A549 (cell line): ENCODE data around the gene DISC1. TPM values are rescaled to one million over a fixed set of nuclear protein-coding genes. Genes with fewer than 3 reads are reported as not detected.

ENCODE experiments used
- ATAC-seq, 2 experiments: fragments of 200-7000 bp in 1 of 2; fragments of >200 bp in 1 of 2; cut with Nextera tagmentation in 1 of 2; cut with Tn5 transposase in 1 of 2; 3 replicates each; pipeline versions ENCODE4 v1.8.0 to v1.9.1; 2018 to 2020; ENCODE audit warnings: mild to moderate bottlenecking in 1 of 2, moderate library complexity in 1 of 2
- CTCF ChIA-PET: fragments of 300-600 bp; sonication (Branson Sonifier 250); formaldehyde crosslinking; extraction: SDS; loops from one replicate; lab custom pipeline; 2021; ENCODE audit warnings: antibody characterized with exemption, inconsistent platforms; lab: Yijun Ruan, JAX
- POLR2A ChIA-PET: fragments of 350-600 bp; formaldehyde crosslinking; extraction: SDS; loops from one replicate; lab custom pipeline; 2021; ENCODE audit warnings: antibody characterized with exemption, inconsistent platforms; lab: Yijun Ruan, JAX
- DNase-seq, 2 experiments: peaks; one replicate each; pipeline versions ENCODE4 v3.0.0 to v3.0.0-alpha.2; 2011 to 2016; ENCODE audit warnings: low read depth in 1 of 2, low spot score in 1 of 2
- FAIRE-seq: peaks from 2 replicates; lab custom pipeline; 2011; peaks lifted over from hg19 to GRCh38; lab: Jason Lieb, UNC
- H3K27ac ChIP-seq, 2 experiments: fragments of >200 bp; sonication (Bioruptor Twin); formaldehyde crosslinking; 3 replicates each; pipeline ENCODE4 v1.5.1; 2016 to 2017
- H3K4me1 ChIP-seq: fragments of >200 bp; sonication (Bioruptor Twin); formaldehyde crosslinking; 3 replicates; pipeline ENCODE4 v1.6.1; 2016
- H3K4me2 ChIP-seq: fragments of >200 bp; sonication (Bioruptor Twin); formaldehyde crosslinking; 3 replicates; pipeline ENCODE4 v1.6.1; 2016
- H3K4me3 ChIP-seq: fragments of >200 bp; sonication (Bioruptor Twin); formaldehyde crosslinking; 3 replicates; pipeline ENCODE4 v1.5.1; 2016
- H3K9me3 ChIP-seq: fragments of >200 bp; sonication (Bioruptor Twin); formaldehyde crosslinking; 3 replicates; pipeline ENCODE4 v1.6.1; 2016
- CBX8 ChIP-seq: fragments of 200-600 bp; sonication (generic); IDR thresholded peaks from 2 replicates; pipeline ENCODE4 v1.6.1; 2016
- CEBPB ChIP-seq, 2 experiments: fragments of >200 bp in 1 of 2; sonication (Bioruptor Twin) in 1 of 2; formaldehyde crosslinking in 1 of 2; IDR thresholded peaks; 2 replicates each; pipeline ENCODE4 v1.6.1; 2012 to 2016
- CTCF ChIP-seq: fragments of >200 bp; sonication (Bioruptor Twin); formaldehyde crosslinking; IDR thresholded peaks from 3 replicates; pipeline ENCODE4 v1.5.1; 2016
- EHF ChIP-seq: fragments of 250-450 bp; sonication (Bioruptor Pico); IDR thresholded peaks from 2 replicates; pipeline ENCODE4 v1.5.0; 2020; ENCODE audit warnings: mild to moderate bottlenecking
- EHMT2 ChIP-seq: fragments of 200-600 bp; sonication (generic); IDR thresholded peaks from 2 replicates; pipeline ENCODE4 v1.6.1; 2016; ENCODE audit warnings: antibody characterized with exemption, low read depth, mild to moderate bottlenecking, moderate library complexity
- EP300 ChIP-seq, 2 experiments: fragments of >200 bp; sonication (Bioruptor Twin); formaldehyde crosslinking; IDR thresholded peaks; 2 replicates in 1 of 2; 3 replicates in 1 of 2; pipeline ENCODE4 v1.6.1; 2016 to 2017
- FOSB ChIP-seq: fragments of 250-450 bp; sonication (Bioruptor Pico); IDR thresholded peaks from 2 replicates; pipeline ENCODE4 v1.5.0; 2020; ENCODE audit warnings: mild to moderate bottlenecking, moderate library complexity
- GATA3 ChIP-seq: IDR thresholded peaks from 2 replicates; pipeline ENCODE4 v1.6.1; 2012; ENCODE audit warnings: borderline replicate concordance
- HDAC2 ChIP-seq: fragments of 200-600 bp; sonication (generic); IDR thresholded peaks from 2 replicates; pipeline ENCODE4 v1.6.1; 2016
- HMGXB4 ChIP-seq: fragments of 250-450 bp; sonication (Bioruptor Pico); IDR thresholded peaks from 2 replicates; pipeline ENCODE4 v1.5.0; 2021; ENCODE audit warnings: mild to moderate bottlenecking, moderate library complexity, borderline replicate concordance
- HOXB13 ChIP-seq: fragments of 250-450 bp; sonication (Bioruptor Pico); IDR thresholded peaks from 2 replicates; pipeline ENCODE4 v1.5.0; 2020; ENCODE audit warnings: low read depth, mild to moderate bottlenecking, moderate library complexity
- HOXB5 ChIP-seq: fragments of 250-450 bp; sonication (Bioruptor Pico); IDR thresholded peaks from 2 replicates; pipeline ENCODE4 v1.5.0; 2020; ENCODE audit warnings: mild to moderate bottlenecking, moderate library complexity
- KDM5A ChIP-seq: fragments of 200-600 bp; sonication (generic); IDR thresholded peaks from 2 replicates; pipeline ENCODE4 v1.6.1; 2016; ENCODE audit warnings: antibody characterized with exemption, mild to moderate bottlenecking
- MAZ ChIP-seq: fragments of 150-350 bp; IDR thresholded peaks from 2 replicates; pipeline ENCODE4 v1.6.1; 2014; ENCODE audit warnings: antibody characterized with exemption, low read depth, low read length, borderline replicate concordance
- MYC ChIP-seq: IDR thresholded peaks from 2 replicates; pipeline ENCODE4 v1.6.1; 2012; ENCODE audit warnings: mild to moderate bottlenecking, inconsistent platforms, low read length, improper control_type of control experiment, borderline replicate concordance
- PBX3 ChIP-seq: IDR thresholded peaks from 2 replicates; pipeline ENCODE4 v1.6.1; 2012
- POLR2AphosphoS2 ChIP-seq: conservative IDR thresholded peaks from 2 replicates; pipeline ENCODE4 v1.6.1; 2012; ENCODE audit warnings: low read length, improper control_type of control experiment, inconsistent platforms
- RCOR1 ChIP-seq: fragments of 150-350 bp; IDR thresholded peaks from 2 replicates; pipeline ENCODE4 v1.6.1; 2014; ENCODE audit warnings: antibody characterized with exemption, low read length, low read depth
- REST ChIP-seq: fragments of 200-600 bp; sonication (generic); IDR thresholded peaks from 2 replicates; pipeline ENCODE4 v1.6.1; 2016; ENCODE audit warnings: antibody characterized with exemption, mild to moderate bottlenecking, moderate library complexity
- RFX5 ChIP-seq: fragments of 450-650 bp; IDR thresholded peaks from 2 replicates; pipeline ENCODE4 v1.7.1; 2014; ENCODE audit warnings: antibody characterized with exemption, mild to moderate bottlenecking, moderate library complexity
- RNF2 ChIP-seq: fragments of 200-600 bp; sonication (generic); IDR thresholded peaks from 2 replicates; pipeline ENCODE4 v1.6.1; 2016; ENCODE audit warnings: low read depth, mild to moderate bottlenecking, antibody characterized with exemption, moderate library complexity, borderline replicate concordance
- TFCP2L1 ChIP-seq: fragments of 250-450 bp; sonication (Bioruptor Pico); IDR thresholded peaks from 2 replicates; pipeline ENCODE4 v1.5.0; 2021; ENCODE audit warnings: mild to moderate bottlenecking
- ZC3H11A ChIP-seq: fragments of 450-650 bp; IDR thresholded peaks from 2 replicates; pipeline ENCODE4 v1.6.1; 2014; ENCODE audit warnings: antibody characterized with exemption, mild to moderate bottlenecking
- WGBS: methylation state at CpG from one replicate; pipeline ENCODE4 v1.1.6; 2017; ENCODE audit errors: missing lambda C conversion rate; 5-methylcytosine and 5-hydroxymethylcytosine counted together
- polyA plus RNA-seq, 4 experiments: library from polyadenylated mRNA; depleted of rRNA in 3 of 4; stranded (reverse); fragments of >200 nt; fragmentation: RNase III in 1 of 4; extraction: RNeasy Plus Mini Kit Qiagen cat#74134 plus additional on column Dnase treatment in 1 of 4; gene quantifications; 2 replicates in 3 of 4; 3 replicates in 1 of 4; pipeline ENCODE4 v1.2.3, GENCODE V29; 2011 to 2017

The DISC1 gene
- polyA plus RNA-seq, 2 of the 4 experiments (the other 2 are of a cell fraction), result 0.39 to 0.74 TPM

DNA sequence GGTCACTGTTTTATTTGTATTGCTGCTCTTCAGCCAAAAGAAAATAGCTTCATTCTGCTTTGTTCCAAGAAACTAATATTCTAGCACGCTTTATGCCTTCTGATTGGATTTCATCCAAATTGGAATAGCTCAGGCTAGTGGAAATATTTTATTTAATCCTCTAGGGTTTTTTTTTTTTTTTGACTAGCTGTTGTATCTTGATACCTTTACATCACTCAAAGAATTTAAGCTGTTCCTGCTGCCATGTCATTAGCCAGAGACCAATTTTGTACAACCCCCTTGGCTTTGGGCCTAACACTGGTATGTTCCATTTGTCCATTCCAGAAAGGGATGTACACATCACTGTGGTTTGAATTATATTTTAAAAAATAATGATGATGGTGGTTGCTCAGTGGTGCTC, 103.0 kb downstream of the DISC1 start:
- CTCF ChIA-PET, result interaction anchor here (0.9 kb wide), 2 partner anchors 9 to 22 kb away, joined by 3 read pairs; no protein-coding TSS in a partner anchor
- TF ChIP-seq CEBPB (IDR thresholded peaks at IDR 0.05) (no peak), HMGXB4 (no peak), PBX3 (no peak), KDM5A (no peak), GATA3 (no peak), MYC (no peak), ZC3H11A (no peak), EP300 (IDR thresholded peaks at IDR 0.05) (no peak), MAZ (no peak), TFCP2L1 (CRISPR knock-in tag) (no peak), POLR2AphosphoS2 (no peak), RFX5 (no peak), HOXB13 (CRISPR knock-in tag) (no peak)
- TF ChIP-seq, all 56 proteins: peak for 0
- Histone ChIP-seq H3K27ac (no peak overlapping the region), H3K4me3 (no peak overlapping the region), H3K4me2 (no peak overlapping the region), H3K9me3 (no peaks in the 10 kb centered on the region), H3K4me1 (no peaks in the 10 kb centered on the region)
- no peak for ATAC-seq
- WGBS, result 23% methylated on average over 1 of the region's 1 CpG
- FAIRE-seq, result no peak
- POLR2A ChIA-PET, result no interaction called here
- DNase-seq, result no peak

- ATAC-seq (no peak), FAIRE-seq (no peak), DNase-seq (no peak)
- Histone ChIP-seq H3K4me1 (no peaks in the 10 kb centered on the region), H3K4me3 (no peak overlapping the region), H3K27ac (no peak overlapping the region), H3K4me2 (no peak overlapping the region), H3K9me3 (no peaks in the 10 kb centered on the region)
- CTCF ChIA-PET, result interaction anchor here (1.3 kb wide), 2 partner anchors 26 to 929 kb away, joined by 3 to 4 read pairs; no protein-coding TSS in a partner anchor
- POLR2A ChIA-PET, result no interaction called here
- TF ChIP-seq HDAC2 (no peak), CTCF (no peak), KDM5A (no peak), CBX8 (no peak)
Observed at GRCh38 chr1:231731268-231731667, 104.7 kb downstream of the DISC1 start.

DNA sequence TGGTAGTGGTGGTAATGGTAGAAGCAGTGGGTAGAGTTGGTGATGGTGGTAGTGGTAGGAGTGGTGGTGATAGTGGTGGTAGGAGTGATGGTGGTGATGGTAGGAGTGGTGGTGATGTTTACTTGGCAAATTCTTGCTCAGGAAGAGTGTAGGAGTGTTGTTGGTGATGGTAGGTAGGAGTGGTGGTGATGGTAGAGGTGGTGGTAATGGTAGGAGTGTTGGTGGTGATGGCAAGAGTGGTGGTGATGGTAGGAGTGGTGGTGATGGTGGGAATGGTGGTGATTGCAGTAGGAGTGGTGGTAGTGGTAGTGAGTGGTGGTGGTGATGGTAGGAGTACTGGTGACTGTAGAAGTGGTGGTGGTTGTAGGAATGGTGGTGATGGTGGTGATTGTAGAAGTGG, 106.5 kb downstream of the DISC1 start:
- no peak for FAIRE-seq
- Histone ChIP-seq H3K27ac (no peak overlapping the region), H3K4me2 (no peak overlapping the region), H3K4me3 (no peak overlapping the region), H3K4me1 (no peaks in the 10 kb centered on the region), H3K9me3 (no peaks in the 10 kb centered on the region)
- ChIA-PET CTCF (no interaction called here), POLR2A (no interaction called here)
- no peak for ATAC-seq
- no peak for DNase-seq
- no peak for TF ChIP-seq HDAC2
- no peak for TF ChIP-seq RNF2
- TF ChIP-seq CTCF, result no peak
- TF ChIP-seq RCOR1, result no peak
- TF ChIP-seq PBX3, result no peak
- TF ChIP-seq FOSB, result no peak
- TF ChIP-seq EHMT2, result no peak
- no peak for TF ChIP-seq EHF (CRISPR knock-in tag)
- no peak for TF ChIP-seq REST
- no peak for TF ChIP-seq HOXB5 (CRISPR knock-in tag)
- TF ChIP-seq ZC3H11A, result no peak
